GM12892 (cell line): ENCODE data around the gene YY1.

ENCODE experiments used
- POLR2A ChIP-seq: IDR thresholded peaks from 2 replicates; pipeline ENCODE4 v1.6.1; 2011; ENCODE audit warnings: low read depth, low read length, control low read depth
- POLR2AphosphoS5 ChIP-seq: IDR thresholded peaks from 2 replicates; pipeline ENCODE4 v1.6.1; 2011; ENCODE audit warnings: low read depth, low read length, control low read depth
- TAF1 ChIP-seq: IDR thresholded peaks from 2 replicates; pipeline ENCODE4 v1.6.1; 2011; ENCODE audit warnings: low read depth, mild to moderate bottlenecking, control low read depth, low read length, borderline replicate concordance

GRCh38 chr14:100243020-100243419 is 4.1 kb downstream of the YY1 start:
- TF ChIP-seq TAF1 (no peak), POLR2AphosphoS5 (no peak), POLR2A (no peak)
